DMS114 treated with DMSO at 0.1 percent for 48 hours (cell line): ENCODE measurements around the gene C2CD2.

Experiments
- DNase-seq: peaks from one replicate; lab custom pipeline; 2025; ENCODE audit not compliant: unreplicated experiment; lab: John Stamatoyannopoulos, UW

Gene C2CD2

DNA sequence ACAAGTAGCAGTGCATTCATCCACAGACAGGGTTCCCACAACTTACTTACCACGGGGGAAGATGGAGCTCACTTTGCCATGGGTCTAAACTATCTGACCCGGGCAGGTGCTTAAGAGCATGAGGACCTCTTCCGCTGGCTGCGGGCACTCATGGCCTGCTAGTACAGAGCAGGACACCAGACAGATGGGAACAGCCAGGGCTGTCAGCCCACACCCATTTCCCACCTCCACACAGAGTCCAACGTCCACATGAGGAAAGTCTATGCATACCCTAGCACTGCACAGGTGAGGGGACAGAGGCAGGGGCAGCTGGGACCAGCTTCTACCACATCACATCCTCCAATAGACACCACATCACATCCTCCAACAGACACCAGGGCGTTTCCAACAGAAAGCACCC lies 38.9 kb downstream of the C2CD2 start:
- no peak for DNase-seq

DNA sequence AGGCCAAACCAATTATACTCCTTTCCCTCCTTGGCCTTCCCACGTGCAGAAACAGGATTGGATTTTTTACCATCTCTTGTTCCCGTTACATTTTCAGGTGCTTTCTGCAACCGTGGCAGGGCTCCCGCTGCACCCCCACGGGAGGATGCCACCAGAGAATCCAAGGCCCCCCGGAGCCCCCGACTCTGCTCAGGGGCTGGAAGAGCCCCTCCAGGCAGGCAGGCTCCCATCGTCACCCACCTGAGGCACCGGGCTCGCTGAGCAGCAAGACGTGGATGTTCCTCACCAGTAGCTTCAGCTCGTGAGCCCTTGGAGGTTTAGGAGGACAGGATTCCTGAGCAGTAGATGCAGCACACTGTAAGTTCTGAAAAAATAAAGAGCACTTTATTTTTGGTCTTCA lies 39.5 kb downstream of the C2CD2 start:
- DNase-seq, result no peak

DNA sequence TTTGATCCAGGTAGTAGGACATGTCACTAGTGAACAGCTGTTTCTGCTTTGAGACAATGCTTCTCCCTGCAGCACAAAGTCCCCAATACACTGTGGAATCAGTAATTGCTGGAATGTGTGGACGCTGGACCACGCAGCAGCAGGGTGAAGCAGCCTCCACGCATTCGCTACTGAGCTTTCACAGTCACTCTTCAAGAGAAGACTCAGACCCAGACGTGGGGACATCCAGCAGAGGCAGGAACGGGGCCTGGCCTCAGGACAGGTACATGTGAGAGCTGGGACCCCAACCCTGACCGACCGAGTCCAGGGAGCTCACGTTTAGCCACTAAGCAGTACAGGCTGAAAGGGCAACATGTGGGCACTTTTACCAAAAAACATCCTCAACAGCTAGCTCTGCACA lies 40.6 kb downstream of the C2CD2 start:
- DNase-seq, result no peak

DNA sequence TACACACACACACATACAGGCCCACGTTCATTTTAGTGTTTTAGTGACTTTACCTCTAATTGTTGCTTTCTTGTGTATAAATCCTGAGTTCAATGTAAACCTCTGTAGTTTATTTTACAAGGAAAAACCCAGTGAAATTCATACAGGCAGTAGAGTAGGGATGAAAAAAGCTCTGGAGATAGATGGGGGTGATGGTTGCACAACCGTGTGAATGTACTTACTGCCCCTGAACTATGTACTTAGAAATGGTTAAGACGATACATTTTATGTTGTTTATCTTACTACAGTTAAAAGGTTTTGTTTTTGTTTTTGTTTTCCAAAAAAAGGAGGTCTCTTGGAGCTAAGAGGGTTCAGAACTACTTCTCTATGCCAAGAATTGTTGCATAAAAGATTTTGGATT lies 45.0 kb downstream of the C2CD2 start:
- no peak for DNase-seq

DNA sequence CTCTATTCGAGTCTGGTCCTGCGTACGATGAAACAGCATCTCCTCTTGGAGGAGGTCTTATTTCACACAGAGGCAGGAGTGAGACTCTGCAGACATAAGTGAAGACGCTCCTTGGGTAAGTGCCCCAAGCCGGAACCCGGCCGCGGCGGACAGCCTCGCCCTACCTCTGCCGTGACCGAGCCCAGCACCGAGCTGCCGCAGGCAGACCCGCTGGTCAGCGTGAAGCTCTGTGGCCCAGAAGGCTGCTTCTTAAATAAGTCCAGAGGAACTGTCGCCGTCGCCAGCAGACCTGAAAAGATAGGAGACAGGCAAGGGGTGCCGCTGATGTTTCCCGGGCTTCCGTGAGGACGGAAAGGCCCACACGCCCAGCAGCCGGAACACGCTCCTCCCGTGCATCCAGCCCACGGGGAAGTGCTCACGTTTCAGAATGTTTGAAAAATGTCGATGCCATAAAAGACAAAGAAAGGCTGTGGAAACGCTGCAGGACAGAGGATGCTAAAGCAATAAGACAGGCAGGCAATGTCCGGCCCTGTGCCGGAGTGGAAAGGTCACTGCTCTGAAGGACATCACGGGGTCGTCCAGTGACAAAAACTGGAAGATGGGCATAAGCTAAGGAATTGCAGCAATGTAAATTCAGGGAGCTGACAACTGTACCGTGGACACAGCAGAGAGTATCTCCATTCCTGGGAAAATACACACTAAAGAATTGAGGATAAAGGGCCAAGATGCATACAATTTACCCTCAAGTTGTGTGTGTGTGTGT lies 46.1 kb downstream of the C2CD2 start:
- DNase-seq, result no peak

DNA sequence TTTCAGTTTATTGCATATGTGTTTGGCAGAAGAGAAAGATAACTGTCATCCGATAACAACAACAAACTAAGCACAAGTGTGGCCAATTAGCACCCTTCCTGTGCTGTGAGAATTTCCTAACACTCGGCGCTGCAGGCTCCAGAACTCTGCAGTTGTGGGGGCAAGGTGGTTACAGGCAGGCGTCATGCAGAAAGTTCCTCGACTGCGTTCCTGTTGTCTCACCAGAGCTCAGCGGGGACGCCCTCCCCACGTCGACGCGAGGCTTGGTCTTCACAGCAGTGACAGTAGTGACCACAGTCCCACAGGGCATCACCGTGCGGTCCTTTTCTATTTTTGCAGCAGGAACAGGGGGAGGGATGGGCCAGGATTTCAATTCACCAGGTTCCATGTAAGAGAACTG lies 47.0 kb downstream of the C2CD2 start:
- no peak for DNase-seq

DNA sequence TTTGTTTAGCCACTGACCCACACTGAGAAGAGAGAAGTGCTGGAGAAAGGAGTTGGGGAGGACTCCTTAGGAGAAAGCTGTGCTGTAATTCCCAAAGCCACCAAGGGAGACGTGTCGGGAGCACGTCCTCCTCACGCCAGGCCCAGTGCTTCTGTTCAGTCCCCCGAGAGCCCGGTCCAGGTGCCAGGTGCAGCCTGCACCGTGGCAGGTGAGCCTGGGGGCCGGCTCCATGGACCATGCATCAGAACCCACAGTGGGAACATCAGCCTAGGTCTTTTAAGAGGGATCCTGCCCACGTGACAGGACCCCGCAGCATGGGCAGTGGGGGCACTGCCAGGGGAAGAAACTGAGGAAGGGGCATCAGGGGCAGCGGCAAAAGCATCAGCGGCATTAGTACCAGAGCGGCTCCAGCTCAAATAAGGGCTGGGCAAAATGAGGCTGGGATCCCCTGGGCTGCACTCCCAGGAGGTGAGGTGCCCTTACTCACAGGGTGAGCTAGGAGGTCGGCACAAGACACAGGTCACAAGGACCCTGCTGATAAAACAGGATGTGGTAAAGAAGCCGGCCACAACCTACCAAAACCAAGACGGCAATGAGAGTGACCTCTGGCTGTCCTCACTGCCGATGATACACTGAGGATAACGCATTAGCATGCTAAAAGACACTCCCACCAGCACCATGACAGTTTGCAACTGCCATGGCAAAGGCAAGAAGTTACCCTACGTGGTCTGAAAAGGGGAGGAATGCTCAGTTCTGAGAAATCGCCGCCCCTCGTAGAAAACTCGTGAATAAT lies 50.1 kb downstream of the C2CD2 start:
- no peak for DNase-seq

DNA sequence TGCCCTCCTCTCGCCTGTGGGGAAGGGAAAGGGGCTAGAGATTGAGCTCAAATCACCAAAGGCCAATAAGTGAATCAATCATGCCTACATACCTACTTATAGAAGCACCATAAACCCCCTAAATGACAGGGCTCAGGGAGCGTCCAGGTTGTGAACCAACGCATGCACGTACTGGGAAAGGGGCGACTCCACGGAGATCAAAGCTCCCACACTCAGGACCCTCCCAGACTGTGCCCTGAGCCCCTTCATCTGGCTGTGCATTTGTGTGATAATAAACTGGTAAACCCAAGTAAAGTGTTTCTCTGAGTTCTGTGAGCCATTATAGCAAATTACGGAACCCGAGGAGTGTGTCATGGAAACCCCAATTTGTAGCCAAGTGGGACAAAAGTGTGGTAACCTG lies 50.9 kb downstream of the C2CD2 start:
- DNase-seq, result no peak

DNA sequence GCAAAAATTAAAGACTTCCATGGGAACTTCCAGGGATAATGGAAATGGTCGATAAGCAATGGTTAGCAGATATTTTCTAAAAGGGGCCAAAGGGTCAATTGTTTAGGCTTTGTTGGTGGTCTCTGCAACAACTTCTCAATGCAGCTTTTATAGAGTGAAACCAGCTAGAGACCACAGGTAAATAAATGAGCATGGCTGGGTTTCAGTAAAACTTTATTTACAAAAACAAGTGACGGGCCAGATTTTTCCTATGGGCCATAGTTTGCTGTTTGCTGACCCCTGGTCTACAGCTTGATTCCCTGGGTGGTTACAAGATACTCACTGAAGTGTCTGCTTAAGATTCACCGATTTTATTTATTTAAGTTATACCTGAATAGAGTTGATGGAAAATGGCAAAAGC lies 52.0 kb downstream of the C2CD2 start:
- DNase-seq, result no peak

DNA sequence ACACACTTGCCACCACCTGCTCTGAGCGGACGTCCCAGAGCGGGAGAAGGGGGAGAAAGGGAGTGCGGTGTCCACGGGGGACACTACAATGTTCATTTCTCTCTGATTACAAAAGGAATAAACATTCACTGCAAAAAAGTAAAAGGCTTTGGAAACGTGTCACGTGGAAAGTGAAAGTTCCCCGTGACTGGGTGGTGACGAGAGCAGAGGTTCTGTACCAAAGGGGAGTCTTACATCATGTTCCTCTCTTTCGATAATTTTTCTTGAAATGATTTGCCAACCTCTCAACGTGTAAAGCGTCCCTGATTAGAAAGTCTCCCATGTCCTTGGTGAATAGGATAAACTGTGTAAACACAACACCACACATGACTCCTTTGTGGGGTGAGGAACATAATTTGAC lies 52.7 kb downstream of the C2CD2 start:
- DNase-seq, result no peak

DNA sequence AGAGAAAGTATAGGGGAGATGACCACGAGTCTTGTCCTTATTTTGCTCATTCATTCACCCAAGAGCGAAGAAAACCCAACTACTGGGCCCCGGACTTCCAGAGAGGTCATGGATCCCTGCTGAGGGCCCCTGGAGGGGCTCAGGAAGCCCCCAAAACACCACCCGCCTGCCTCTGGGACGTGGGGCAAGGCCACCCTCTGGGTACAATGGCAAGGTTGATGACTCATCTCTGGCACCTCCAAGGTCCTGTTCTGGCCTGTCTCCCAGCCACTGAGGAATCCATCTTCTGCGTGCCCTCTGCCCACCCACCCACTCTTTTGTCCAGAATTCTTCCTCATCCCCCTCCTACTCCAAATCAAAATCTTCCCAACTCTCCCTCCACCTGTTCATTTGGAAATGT lies 53.4 kb downstream of the C2CD2 start:
- DNase-seq, result no peak

DNA sequence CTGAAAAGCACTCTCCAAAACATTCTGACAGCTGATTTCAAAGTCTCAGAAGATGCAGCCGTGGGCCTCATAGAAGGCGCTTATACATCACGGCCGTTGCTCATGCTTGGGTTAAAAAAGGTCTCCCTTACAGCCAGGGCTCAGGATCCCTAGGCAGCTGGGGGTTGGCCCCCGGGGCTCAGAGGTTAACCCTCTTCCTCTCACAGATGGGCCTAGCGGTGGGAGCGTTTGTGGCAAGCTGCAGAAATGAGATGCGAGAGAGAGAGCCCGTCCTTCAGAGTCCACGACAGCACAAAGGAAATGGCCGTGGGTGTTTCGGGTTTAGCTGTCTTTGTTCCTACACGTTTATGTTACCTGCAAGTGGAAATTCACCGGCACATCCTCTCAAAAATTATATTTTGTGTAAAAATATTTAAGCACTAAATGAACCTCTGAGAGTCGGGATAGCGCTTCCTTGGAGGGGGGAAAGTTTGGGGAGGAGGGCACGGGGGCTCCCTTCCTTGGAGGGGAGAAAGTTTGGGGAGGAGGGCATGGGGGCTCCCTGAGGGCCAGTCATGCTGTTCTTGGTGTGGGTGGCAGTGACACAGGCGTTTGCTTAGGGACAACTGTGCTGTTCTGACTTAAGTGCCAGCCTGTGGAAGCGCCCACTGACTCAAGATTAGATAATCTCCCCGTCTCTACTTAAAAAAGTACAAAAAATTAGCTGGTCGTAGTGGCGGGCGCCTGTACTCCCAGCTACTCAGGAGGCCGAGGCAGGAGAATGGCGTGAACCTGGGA lies 54.2 kb downstream of the C2CD2 start:
- DNase-seq, result no peak

DNA sequence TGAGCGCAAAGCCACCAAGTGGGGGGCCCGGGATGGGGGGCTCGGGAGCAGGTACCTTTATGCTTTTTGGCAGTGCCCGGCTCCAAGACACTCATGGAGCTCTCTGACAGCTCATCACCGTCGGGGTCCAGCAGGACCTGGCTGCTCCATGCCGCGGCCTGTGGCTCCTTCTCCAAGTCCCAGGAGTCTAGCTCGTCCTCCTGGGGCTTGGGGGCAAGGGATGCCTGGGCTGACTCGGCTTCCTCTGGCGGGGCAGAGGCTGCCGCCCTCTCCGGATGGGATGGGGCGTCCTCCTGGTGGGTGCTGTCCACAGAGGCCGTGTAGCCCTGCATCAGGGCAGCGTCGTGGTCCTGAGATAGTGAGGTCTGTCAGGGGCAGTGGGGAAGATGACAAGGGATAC lies 54.8 kb downstream of the C2CD2 start:
- DNase-seq, result no peak

DNA sequence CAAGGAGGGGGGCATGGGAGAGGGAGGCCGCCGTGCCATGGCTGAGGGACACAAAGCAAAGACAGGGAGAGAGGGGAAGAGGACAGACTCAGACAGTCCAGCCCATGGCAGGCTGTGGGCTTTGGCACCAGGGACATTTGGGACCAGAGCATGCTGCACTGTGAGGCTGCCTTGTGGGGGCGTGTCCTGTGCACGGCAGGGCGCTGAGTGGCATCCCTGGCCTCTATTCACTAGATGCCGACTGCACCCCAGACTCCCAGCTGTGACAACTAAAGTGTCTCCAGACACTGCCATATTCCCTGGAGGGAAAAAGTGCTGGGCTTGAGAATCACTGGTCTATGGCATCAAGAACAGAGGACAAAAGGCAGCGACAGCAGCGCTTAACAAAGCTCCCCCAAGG lies 56.1 kb downstream of the C2CD2 start:
- no peak for DNase-seq

DNA sequence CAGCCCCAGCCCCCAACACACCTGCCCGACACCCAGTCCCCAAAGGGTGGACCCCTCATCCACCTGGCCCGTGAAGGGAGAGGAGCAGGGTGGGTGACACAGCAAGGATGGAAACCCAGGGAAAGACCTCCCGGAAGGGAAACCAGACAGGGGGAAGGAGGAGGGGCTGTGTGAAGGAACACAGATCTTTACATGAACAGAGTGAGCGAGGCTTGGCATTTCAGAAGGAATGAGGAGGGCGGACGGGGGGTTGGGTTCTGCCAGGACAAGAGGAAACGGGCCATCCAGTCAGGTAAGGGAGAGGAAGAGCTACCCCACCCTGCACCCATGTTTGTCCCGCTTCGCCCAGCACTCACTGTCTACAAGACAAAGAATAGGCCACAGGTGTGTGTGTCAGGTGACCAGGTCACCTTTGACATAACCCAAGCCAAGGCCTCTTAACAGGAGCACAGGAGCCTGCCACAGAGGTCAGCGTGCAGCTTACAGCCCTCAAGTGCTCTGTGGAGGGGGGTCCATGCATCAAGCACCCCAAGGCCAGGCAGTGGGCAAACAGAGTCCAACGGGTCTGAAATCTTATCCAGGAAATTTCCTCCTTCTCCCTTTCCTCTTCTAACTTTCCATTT lies 56.7 kb downstream of the C2CD2 start:
- DNase-seq, result no peak

DNA sequence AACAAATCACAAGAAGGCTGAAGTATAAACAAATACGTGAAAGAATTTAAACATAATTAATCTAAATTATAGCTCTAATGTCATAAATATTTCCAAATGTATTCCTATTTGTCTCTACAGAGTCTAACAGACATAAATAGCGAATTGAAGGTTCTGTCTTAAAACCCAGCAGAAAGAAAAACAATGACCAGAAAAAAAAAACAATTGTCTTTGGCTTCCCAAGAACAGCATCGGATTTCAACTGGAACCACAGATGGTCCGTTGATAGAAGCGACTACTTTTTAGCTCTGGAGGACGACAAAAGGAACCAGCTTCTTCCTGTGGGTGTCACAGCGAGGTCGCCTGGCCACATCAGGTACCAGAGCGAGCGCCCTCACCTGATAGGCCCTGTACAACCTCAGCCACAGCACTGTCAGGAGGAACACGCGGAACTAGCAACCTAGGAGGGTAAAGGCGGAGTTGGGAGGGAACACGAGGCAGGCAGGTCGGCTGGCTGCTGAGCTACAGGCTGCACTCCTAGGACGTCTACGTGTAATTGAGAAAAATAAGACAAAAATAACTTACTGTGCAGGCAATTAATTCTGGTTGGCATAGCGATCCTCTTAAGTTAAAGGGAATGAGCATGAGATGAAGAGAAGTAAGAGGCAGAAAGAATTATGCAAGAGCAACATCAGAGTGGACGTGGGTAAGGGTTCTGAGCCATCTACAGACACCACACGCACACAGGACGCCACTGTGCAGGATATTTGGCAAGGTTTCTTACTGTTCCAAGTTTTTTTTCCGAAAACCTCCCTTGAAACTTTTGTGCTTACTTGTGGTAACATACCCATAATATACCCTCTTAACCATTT lies 58.0 kb downstream of the C2CD2 start:
- no peak for DNase-seq

DNA sequence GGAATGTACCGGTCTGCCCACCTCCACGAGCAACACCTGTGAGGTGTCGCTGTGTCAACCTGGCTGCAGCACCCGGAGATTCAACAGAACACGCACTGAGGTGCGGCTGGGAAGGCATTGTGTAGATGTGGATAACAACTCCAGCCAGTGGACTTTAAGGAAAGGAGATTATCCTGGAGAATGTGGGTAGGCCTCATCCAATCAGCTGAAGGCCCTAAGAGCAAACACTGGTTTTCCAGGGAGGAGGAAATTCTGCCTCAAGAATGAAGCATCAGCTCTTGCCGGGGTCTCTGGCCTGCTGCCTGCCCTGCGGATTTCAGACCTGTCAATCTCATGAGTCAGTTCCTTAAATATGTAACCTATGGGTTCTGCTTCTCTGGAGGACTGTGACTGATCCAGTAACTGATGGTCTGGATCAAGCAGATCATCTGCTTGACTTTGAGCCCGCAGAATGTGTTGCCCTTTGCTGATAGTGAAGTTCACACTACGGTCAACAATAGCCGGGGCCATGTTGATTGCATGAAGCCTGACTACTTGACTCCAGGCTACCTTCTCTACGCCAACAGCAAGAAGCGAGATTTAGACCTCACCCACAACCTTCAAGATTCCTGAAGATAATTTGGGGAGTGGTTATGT lies 58.8 kb downstream of the C2CD2 start:
- no peak for DNase-seq

DNA sequence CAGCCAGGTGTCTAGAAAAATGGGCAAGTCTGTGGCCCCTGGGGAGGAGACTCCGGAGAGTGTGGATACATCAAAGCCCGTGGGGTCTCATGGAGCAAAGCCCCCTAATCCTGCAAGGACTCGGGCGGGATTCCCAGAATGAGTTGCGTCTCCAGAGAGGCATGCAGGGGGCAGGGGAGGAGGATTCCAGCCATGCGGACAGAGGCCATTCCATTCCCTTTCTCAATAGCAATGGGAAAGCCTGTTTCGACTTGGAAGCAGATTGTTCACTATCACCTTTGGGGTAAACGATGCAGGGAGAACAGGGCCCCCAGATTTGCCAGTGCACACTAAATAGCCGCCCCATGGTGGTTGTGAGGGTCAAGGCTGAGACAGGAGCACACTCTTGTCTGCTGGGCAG lies 59.3 kb downstream of the C2CD2 start:
- DNase-seq, result no peak

DNA sequence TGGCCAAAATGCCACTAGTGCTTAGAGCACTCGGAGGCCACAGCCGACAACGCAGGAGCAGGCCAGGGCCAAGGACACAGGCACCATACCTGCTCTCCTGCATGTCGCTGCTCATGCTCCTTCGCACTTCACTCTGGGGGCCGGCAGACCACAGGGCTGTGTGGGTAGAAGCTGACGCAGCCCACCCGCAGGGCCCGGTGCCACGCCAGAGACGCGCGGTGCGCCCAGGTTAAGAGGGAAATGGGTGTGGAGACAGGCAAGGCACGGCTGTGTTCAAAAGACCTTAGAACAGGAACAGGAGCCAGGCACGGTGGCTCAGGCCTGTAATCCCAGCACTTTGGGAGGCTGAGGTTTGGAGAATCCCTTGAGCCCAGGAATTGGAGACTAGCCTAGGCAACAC lies 61.1 kb downstream of the C2CD2 start:
- DNase-seq, result no peak

DNA sequence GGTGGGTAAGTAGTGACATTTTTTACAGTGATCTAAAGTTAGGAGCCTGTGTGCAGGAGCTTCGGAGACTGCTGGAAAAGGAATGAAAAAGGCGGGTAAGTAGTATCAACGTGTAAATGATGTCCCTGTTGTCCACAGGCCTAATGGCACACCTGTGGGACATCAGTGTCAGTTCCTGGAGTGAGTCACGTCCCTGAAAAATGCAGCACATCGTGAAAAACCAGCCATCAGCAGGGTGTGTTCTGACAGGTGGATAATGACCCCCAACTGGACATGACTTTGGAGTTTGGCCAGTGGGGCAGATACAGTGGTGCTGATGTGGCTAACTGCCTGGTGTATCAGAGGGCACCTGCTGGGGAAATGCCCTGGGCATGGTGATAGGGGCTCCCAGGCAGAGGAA lies 62.7 kb downstream of the C2CD2 start:
- DNase-seq, result no peak
